Liver (tissue), 9 donors: Measurements from ENCODE around the gene PLPPR2. TPM values are rescaled to one million over a fixed set of nuclear protein-coding genes. Genes with fewer than 3 reads are reported as not detected.

ENCODE experiments used
- DNase-seq: peaks from one replicate; pipeline ENCODE4 v3.0.0-alpha.2; 2017; ENCODE audit warnings: low spot score
- H3K27ac ChIP-seq, 2 donors: one replicate each; pipeline ENCODE4 v1.7.0; 2013; ENCODE audit warnings: inconsistent platforms in 2 of 2, low read length in 2 of 2, control low read depth in 1 of 2, low read depth in 1 of 2, mild to moderate bottlenecking in 1 of 2
- H3K27me3 ChIP-seq, 4 donors: one replicate each; pipeline versions ENCODE4 v1.6.1 to v1.7.0; 2013; ENCODE audit warnings: low read length in 3 of 4, inconsistent platforms in 1 of 4, mild to moderate bottlenecking in 1 of 4, moderate library complexity in 1 of 4; ENCODE audit not compliant: control insufficient read depth in 4 of 4, insufficient read depth in 4 of 4
- H3K36me3 ChIP-seq, 4 donors: one replicate each; pipeline versions ENCODE4 v1.6.1 to v1.7.0; 2013; ENCODE audit warnings: low read length in 3 of 4, mild to moderate bottlenecking in 3 of 4, low read depth in 1 of 4, moderate library complexity in 1 of 4; ENCODE audit not compliant: control insufficient read depth in 4 of 4, insufficient read depth in 3 of 4
- H3K4me1 ChIP-seq, 4 donors: one replicate each; pipeline versions ENCODE4 v1.6.1 to v1.7.0; 2013; ENCODE audit warnings: low read length in 3 of 4, mild to moderate bottlenecking in 3 of 4, moderate library complexity in 1 of 4; ENCODE audit not compliant: control insufficient read depth in 4 of 4, insufficient read depth in 4 of 4
- H3K4me3 ChIP-seq, 3 donors: one replicate each; pipeline versions ENCODE4 v1.6.1 to v1.7.0; 2013; ENCODE audit warnings: low read length in 3 of 3, control low read depth in 1 of 3, low read depth in 1 of 3, mild to moderate bottlenecking in 1 of 3
- H3K9ac ChIP-seq, 2 donors: one replicate each; pipeline ENCODE4 v1.7.0; 2013; ENCODE audit warnings: low read length in 2 of 2, mild to moderate bottlenecking in 2 of 2, moderate library complexity in 2 of 2, control low read depth in 1 of 2, low read depth in 1 of 2
- H3K9me3 ChIP-seq, 4 donors: one replicate each; pipeline versions ENCODE4 v1.6.1 to v1.7.0; 2013; ENCODE audit warnings: low read length in 3 of 4; ENCODE audit not compliant: control insufficient read depth in 4 of 4
- ATF3 ChIP-seq: IDR thresholded peaks from 2 replicates; pipeline ENCODE4 v1.6.1; 2016; ENCODE audit warnings: antibody characterized with exemption
- EGR1 ChIP-seq, 2 donors: IDR thresholded peaks; 2 replicates each; pipeline ENCODE4 v1.6.1; 2016 to 2018; ENCODE audit warnings: antibody characterized with exemption in 2 of 2, low read depth in 2 of 2
- FOXA1 ChIP-seq: IDR thresholded peaks from 2 replicates; pipeline ENCODE4 v1.6.1; 2016; ENCODE audit warnings: antibody characterized with exemption
- FOXA2 ChIP-seq: IDR thresholded peaks from 2 replicates; pipeline ENCODE4 v1.6.1; 2016; ENCODE audit warnings: antibody characterized with exemption
- GABPA ChIP-seq, 2 donors: IDR thresholded peaks in 1 of 2; conservative IDR thresholded peaks in 1 of 2; 2 replicates each; pipeline ENCODE4 v1.6.1; 2016; ENCODE audit warnings: antibody characterized with exemption in 2 of 2, mild to moderate bottlenecking in 1 of 2, moderate library complexity in 1 of 2
- HNF4A ChIP-seq, 2 donors: conservative IDR thresholded peaks; 2 replicates each; pipeline ENCODE4 v1.6.1; 2016; ENCODE audit warnings: antibody characterized with exemption in 2 of 2, mild to moderate bottlenecking in 2 of 2
- HNF4G ChIP-seq: IDR thresholded peaks from 2 replicates; pipeline ENCODE4 v1.6.1; 2016; ENCODE audit warnings: antibody characterized with exemption
- JUND ChIP-seq, 2 donors: IDR thresholded peaks; 2 replicates each; pipeline ENCODE4 v1.6.1; 2016; ENCODE audit warnings: antibody characterized with exemption in 2 of 2
- MAX ChIP-seq: IDR thresholded peaks from 2 replicates; pipeline ENCODE4 v1.6.1; 2016; ENCODE audit warnings: antibody characterized with exemption
- NR2F2 ChIP-seq: IDR thresholded peaks from 2 replicates; pipeline ENCODE4 v1.6.1; 2016; ENCODE audit warnings: antibody characterized with exemption
- RAD21 ChIP-seq, 2 donors: IDR thresholded peaks; 2 replicates each; pipeline ENCODE4 v1.6.1; 2016; ENCODE audit warnings: antibody characterized with exemption in 2 of 2, mild to moderate bottlenecking in 2 of 2
- REST ChIP-seq: IDR thresholded peaks from 2 replicates; pipeline ENCODE4 v1.6.1; 2016; ENCODE audit warnings: antibody characterized with exemption, mild to moderate bottlenecking
- RXRA ChIP-seq, 2 donors: IDR thresholded peaks; 2 replicates each; pipeline ENCODE4 v1.6.1; 2017 to 2018; ENCODE audit warnings: antibody characterized with exemption in 2 of 2, mild to moderate bottlenecking in 1 of 2
- SP1 ChIP-seq: IDR thresholded peaks from 2 replicates; pipeline ENCODE4 v1.6.1; 2018; ENCODE audit warnings: antibody characterized with exemption, mild to moderate bottlenecking
- TAF1 ChIP-seq: conservative IDR thresholded peaks from 2 replicates; pipeline ENCODE4 v1.6.1; 2016; ENCODE audit warnings: antibody characterized with exemption, mild to moderate bottlenecking
- YY1 ChIP-seq: IDR thresholded peaks from 2 replicates; pipeline ENCODE4 v1.6.1; 2016; ENCODE audit warnings: antibody characterized with exemption, mild to moderate bottlenecking
- ZBTB33 ChIP-seq: IDR thresholded peaks from 2 replicates; pipeline ENCODE4 v1.6.1; 2016; ENCODE audit warnings: antibody characterized with exemption
- WGBS: extraction: QIAGEN DNeasy Blood & Tissue Kit; methylation state at CpG from one replicate; pipeline ENCODE4 v1.1.7; 2013; 5-methylcytosine and 5-hydroxymethylcytosine counted together
- polyA plus RNA-seq, 2 donors: library from polyadenylated mRNA; stranded (reverse) in 1 of 2; unstranded in 1 of 2; fragments of 200-250 nt in 1 of 2; fragments of >200 nt in 1 of 2; fragmentation: Nextera tagmentation in 1 of 2; extraction: Ambion mirVana in 1 of 2; gene quantifications; one replicate each; pipeline versions ENCODE4 v1.2.1 to v1.2.3, GENCODE V29; 2013 to 2015
- total RNA-seq, 2 donors: library from RNA; depleted of rRNA; stranded (reverse); fragments of >200 nt; gene quantifications; one replicate each; pipeline ENCODE4 v1.2.3, GENCODE V29; 2014
- TF ChIP-seq, protein P1 (sequence below): fragments of 150-350 bp; IDR thresholded peaks from 2 replicates; pipeline ENCODE4 v1.5.1; 2017; ENCODE audit warnings: improper control_type of control experiment, low read depth, low read length; ENCODE audit not compliant: missing input control
- donor health status: healthy.
- donor health status: healthy.
- donor health status: healthy.
- donor health status: healthy.
- donor health status: healthy.

Gene PLPPR2
- total and polyA plus RNA-seq, 4 donors, result 1.3 to 12.6 (median 7.3) TPM

GRCh38 chr19:11356676-11357550 lies 1.7 kb downstream of the PLPPR2 start:
- TF ChIP-seq NR2F2 (no peak), FOXA1 (no peak), HNF4A (conservative IDR thresholded peaks at IDR 0.05) (no peak), TAF1 (no peak), ATF3 (no peak), MAX (no peak), HNF4G (no peak), ZBTB33 (no peak), RAD21 (IDR thresholded peaks at IDR 0.05) (no peak), JUND (IDR thresholded peaks at IDR 0.05) (no peak), EGR1 (IDR thresholded peaks at IDR 0.05; ENCODE audit: low read depth in 2 of 2) (no peak), GABPA (IDR thresholded peaks at IDR 0.05 in 1 of 2, conservative IDR thresholded peaks at IDR 0.05 in 1 of 2) (no peak), RXRA (IDR thresholded peaks at IDR 0.05) (no peak), FOXA2 (no peak), YY1 (no peak), SP1 (no peak), REST (no peak)
- TF ChIP-seq, protein P1, sequence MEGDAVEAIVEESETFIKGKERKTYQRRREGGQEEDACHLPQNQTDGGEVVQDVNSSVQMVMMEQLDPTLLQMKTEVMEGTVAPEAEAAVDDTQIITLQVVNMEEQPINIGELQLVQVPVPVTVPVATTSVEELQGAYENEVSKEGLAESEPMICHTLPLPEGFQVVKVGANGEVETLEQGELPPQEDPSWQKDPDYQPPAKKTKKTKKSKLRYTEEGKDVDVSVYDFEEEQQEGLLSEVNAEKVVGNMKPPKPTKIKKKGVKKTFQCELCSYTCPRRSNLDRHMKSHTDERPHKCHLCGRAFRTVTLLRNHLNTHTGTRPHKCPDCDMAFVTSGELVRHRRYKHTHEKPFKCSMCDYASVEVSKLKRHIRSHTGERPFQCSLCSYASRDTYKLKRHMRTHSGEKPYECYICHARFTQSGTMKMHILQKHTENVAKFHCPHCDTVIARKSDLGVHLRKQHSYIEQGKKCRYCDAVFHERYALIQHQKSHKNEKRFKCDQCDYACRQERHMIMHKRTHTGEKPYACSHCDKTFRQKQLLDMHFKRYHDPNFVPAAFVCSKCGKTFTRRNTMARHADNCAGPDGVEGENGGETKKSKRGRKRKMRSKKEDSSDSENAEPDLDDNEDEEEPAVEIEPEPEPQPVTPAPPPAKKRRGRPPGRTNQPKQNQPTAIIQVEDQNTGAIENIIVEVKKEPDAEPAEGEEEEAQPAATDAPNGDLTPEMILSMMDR, result no peak
- no peak overlapping the region for H3K4me3 ChIP-seq
- H3K9me3 ChIP-seq, result no peaks in the 10 kb centered on the region
- no peak for DNase-seq
- no peak overlapping the region for H3K27ac ChIP-seq
- peaks cover 0 to 18% (median 6%) of the 10 kb centered on the region in 4 donors for H3K4me1 ChIP-seq
- H3K36me3 ChIP-seq, result no peaks in the 10 kb centered on the region
- WGBS, result 89% methylated on average over 11 of the region's 11 CpGs
- H3K27me3 ChIP-seq, result no peaks in the 10 kb centered on the region
- no peak overlapping the region for H3K9ac ChIP-seq
